AG10803 (cell line): Measurements from ENCODE around the gene NOTCH2.
A peak's percentile ranks its signal among the peaks of the same experiment; 100 is the strongest.

ENCODE experiments used
- DNase-seq: peaks from one replicate; pipeline ENCODE4 v3.0.0; 2010; ENCODE audit warnings: low read depth
- H3K4me3 ChIP-seq: 2 replicates; pipeline ENCODE4 v1.5.1; 2011; ENCODE audit warnings: mild to moderate bottlenecking, low read length, control low read depth
- TF ChIP-seq, protein P1 (sequence below): conservative IDR thresholded peaks from 2 replicates; pipeline ENCODE4 v1.5.1; 2011; ENCODE audit warnings: mild to moderate bottlenecking, low read length, control low read depth, inconsistent platforms

The NOTCH2 gene

DNA sequence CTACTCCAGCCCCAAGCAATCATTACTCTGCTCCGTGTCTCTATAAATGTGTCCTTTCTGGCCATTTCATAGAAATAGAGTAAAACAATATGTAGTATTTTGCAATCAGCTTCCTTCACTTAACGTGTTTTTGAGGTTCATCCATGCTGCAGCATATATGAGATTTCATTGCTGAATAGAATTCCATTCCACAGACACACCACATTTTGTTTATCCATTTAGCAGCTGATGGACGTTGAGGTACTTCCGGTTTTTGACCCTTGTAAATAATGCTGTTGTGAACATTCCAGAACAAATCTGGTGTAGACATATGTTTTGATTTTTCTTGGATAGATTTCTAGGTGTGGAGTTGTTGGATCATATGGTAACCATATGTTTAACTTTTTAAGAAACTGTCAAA, 203.8 kb downstream of the NOTCH2 start:
- DNase-seq: peak; percentile 92
- TF ChIP-seq, protein P1, sequence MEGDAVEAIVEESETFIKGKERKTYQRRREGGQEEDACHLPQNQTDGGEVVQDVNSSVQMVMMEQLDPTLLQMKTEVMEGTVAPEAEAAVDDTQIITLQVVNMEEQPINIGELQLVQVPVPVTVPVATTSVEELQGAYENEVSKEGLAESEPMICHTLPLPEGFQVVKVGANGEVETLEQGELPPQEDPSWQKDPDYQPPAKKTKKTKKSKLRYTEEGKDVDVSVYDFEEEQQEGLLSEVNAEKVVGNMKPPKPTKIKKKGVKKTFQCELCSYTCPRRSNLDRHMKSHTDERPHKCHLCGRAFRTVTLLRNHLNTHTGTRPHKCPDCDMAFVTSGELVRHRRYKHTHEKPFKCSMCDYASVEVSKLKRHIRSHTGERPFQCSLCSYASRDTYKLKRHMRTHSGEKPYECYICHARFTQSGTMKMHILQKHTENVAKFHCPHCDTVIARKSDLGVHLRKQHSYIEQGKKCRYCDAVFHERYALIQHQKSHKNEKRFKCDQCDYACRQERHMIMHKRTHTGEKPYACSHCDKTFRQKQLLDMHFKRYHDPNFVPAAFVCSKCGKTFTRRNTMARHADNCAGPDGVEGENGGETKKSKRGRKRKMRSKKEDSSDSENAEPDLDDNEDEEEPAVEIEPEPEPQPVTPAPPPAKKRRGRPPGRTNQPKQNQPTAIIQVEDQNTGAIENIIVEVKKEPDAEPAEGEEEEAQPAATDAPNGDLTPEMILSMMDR: no peak
- no peak overlapping the region for H3K4me3 ChIP-seq

DNA sequence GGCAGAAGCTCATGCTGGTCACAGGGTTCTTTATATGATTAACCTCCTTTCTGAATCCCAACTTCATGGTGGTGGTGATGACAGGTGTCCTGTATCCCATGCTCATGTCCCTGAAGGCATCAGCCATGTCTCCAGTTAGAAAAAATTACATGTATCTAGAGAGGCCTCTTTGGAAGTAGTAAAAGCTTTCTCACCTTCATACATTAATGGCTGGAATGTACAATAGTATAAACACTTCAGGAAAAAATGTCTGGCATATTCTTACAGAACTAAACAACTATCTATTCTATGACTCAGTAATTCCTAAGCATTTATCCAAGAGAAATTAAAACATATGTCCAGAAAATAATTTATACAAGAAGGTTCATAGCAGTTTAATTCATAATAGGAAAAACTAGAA, 207.2 kb downstream of the NOTCH2 start:
- no peak overlapping the region for H3K4me3 ChIP-seq
- TF ChIP-seq, protein P1: no peak
- DNase-seq: peak; percentile 52
